GM06990 (cell line): ENCODE data around the gene MTCL1.

Experiments
- DNase-seq: peaks from one replicate; pipeline ENCODE4 v3.0.0-alpha.2; 2011; ENCODE audit not compliant: insufficient read length; ENCODE audit errors: extremely low read depth
- H3K27me3 ChIP-seq: replicated peaks from 2 replicates; pipeline ENCODE4 v1.6.0; 2011; ENCODE audit warnings: low read length; ENCODE audit not compliant: control insufficient read depth, insufficient read depth
- H3K36me3 ChIP-seq: 2 replicates; pipeline ENCODE4 v1.5.1; 2011; ENCODE audit warnings: low read length; ENCODE audit not compliant: control insufficient read depth, insufficient read depth
- H3K4me3 ChIP-seq: replicated peaks from 2 replicates; pipeline ENCODE4 v1.5.1; 2011; ENCODE audit warnings: low read depth, mild to moderate bottlenecking, control low read depth, low read length
- CTCF ChIP-seq: IDR thresholded peaks from 2 replicates; pipeline ENCODE4 v1.5.1; 2011; ENCODE audit warnings: low read length, control low read depth, mild to moderate bottlenecking, inconsistent platforms; ENCODE audit not compliant: insufficient read depth, poor library complexity, severe bottlenecking

The MTCL1 gene

GRCh38 chr18:8810157-8810556, 104.8 kb downstream of the MTCL1 start:
- no peak for DNase-seq
- Histone ChIP-seq H3K36me3 (no peaks in the 10 kb centered on the region), H3K27me3 (no peaks in the 10 kb centered on the region; the same call in 1 of the 2 replicates), H3K4me3 (no peak overlapping the region)
- no peak for TF ChIP-seq CTCF

- TF ChIP-seq CTCF = no peak
- no peaks in the 10 kb centered on the region for H3K36me3 ChIP-seq
Observed at GRCh38 chr18:8811115-8811514, 105.8 kb downstream of the MTCL1 start.

GRCh38 chr18:8812631-8813030, 107.3 kb downstream of the MTCL1 start:
- TF ChIP-seq CTCF = no peak
- no peak for DNase-seq
- no peak overlapping the region for H3K4me3 ChIP-seq

More at GRCh38 chr18:8811115-8811514, 105.8 kb downstream of the MTCL1 start:
- no peak for DNase-seq
- no peak overlapping the region for H3K4me3 ChIP-seq
- no peaks in the 10 kb centered on the region; the same call in 1 of the 2 replicates for H3K27me3 ChIP-seq

GRCh38 chr18:8813611-8814010, 108.3 kb downstream of the MTCL1 start:
- H3K27me3 ChIP-seq = no peaks in the 10 kb centered on the region
- DNase-seq = no peak
- no peak for TF ChIP-seq CTCF
- no peak overlapping the region for H3K4me3 ChIP-seq
- H3K36me3 ChIP-seq = no peaks in the 10 kb centered on the region

More at GRCh38 chr18:8812631-8813030, 107.3 kb downstream of the MTCL1 start:
- H3K36me3 ChIP-seq = no peaks in the 10 kb centered on the region
- H3K27me3 ChIP-seq = no peaks in the 10 kb centered on the region

- Histone ChIP-seq H3K27me3 (no peaks in the 10 kb centered on the region), H3K4me3 (no peak overlapping the region), H3K36me3 (no peaks in the 10 kb centered on the region)
- no peak for TF ChIP-seq CTCF
- DNase-seq = no peak
Observed at GRCh38 chr18:8814206-8814605, 108.8 kb downstream of the MTCL1 start.

GRCh38 chr18:8816220-8816619, 110.9 kb downstream of the MTCL1 start:
- no peak for DNase-seq
- Histone ChIP-seq H3K27me3 (peaks cover 2% of the 10 kb centered on the region; the same call in 1 of the 2 replicates), H3K4me3 (no peak overlapping the region), H3K36me3 (no peaks in the 10 kb centered on the region)
- no peak for TF ChIP-seq CTCF
